GM19328 (cell line): ENCODE measurements around the gene DTNBP1.

Experiments
- ATAC-seq: cut with Tn5 transposase; IDR thresholded peaks from one replicate; pipeline ENCODE4 v1.9.1; 2021; ENCODE audit warnings: mild to moderate bottlenecking, moderate library complexity; ENCODE audit not compliant: unreplicated experiment

DTNBP1 gene

GRCh38 chr6:15489261-15489962 is 173.4 kb downstream of the DTNBP1 start:
- no peak for ATAC-seq

- no peak for ATAC-seq
These were observed 175.6 kb downstream of the DTNBP1 start for GRCh38 chr6:15487262-15487661.

- no peak for ATAC-seq
These were observed 176.9 kb downstream of the DTNBP1 start for GRCh38 chr6:15485936-15486335.

GRCh38 chr6:15484821-15485220 is 178.0 kb downstream of the DTNBP1 start:
- ATAC-seq: no peak

GRCh38 chr6:15484140-15484539 is 178.7 kb downstream of the DTNBP1 start:
- ATAC-seq: no peak

GRCh38 chr6:15483060-15483459 is 179.8 kb downstream of the DTNBP1 start:
- no peak for ATAC-seq

- no peak for ATAC-seq
These were observed 181.2 kb downstream of the DTNBP1 start for GRCh38 chr6:15481390-15482291.

- no peak for ATAC-seq
These were observed 182.3 kb downstream of the DTNBP1 start for GRCh38 chr6:15480525-15480924.

- no peak for ATAC-seq
These were observed 183.1 kb downstream of the DTNBP1 start for GRCh38 chr6:15479761-15480160.

- ATAC-seq: no peak
These were observed 185.1 kb downstream of the DTNBP1 start for GRCh38 chr6:15477746-15478145.

GRCh38 chr6:15476631-15477380 is 186.0 kb downstream of the DTNBP1 start:
- no peak for ATAC-seq

GRCh38 chr6:15475872-15476271 is 187.0 kb downstream of the DTNBP1 start:
- ATAC-seq: no peak

- ATAC-seq: no peak
These were observed 187.6 kb downstream of the DTNBP1 start for GRCh38 chr6:15475261-15475660.

GRCh38 chr6:15474196-15474595 is 188.6 kb downstream of the DTNBP1 start:
- ATAC-seq: no peak

- no peak for ATAC-seq
These were observed 189.1 kb downstream of the DTNBP1 start for GRCh38 chr6:15473741-15474161.

- ATAC-seq: no peak
These were observed 189.7 kb downstream of the DTNBP1 start for GRCh38 chr6:15473174-15473573.
